Measurements from ENCODE around the gene HSD17B13. TPM values are rescaled to one million over a fixed set of nuclear protein-coding genes. Genes with fewer than 3 reads are reported as not detected.

The HSD17B13 gene
- total RNA-seq, 1 experiment from 2014 or later: not detected

DNA sequence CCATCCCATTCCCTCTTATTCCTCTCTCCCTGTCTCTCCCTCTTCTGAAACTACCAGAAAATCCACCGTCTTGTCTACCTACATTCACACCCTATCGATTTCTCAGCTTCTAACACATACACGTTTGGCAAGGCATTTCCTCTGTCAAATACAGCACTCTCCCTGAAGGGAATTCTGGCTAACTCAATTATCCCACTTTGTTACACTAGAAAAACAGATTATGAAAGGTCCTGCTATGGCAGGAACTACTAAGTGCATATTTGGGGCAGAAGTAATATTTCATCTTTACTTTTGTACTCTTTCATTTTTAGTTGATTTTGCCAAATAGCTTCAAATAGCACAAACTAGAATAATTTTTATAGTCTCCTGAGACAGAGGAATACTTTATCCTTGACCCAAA is 55.7 kb downstream of the HSD17B13 start:
- ATAC-seq (no peak), DNase-seq (ENCODE audit: low spot score) (no peak)
- no peak overlapping the region for H3K4me3 Mint-ChIP-seq
- CTCF ChIA-PET: no interaction called here
- H3K9me3 Mint-ChIP-seq: peaks cover 7% of the 10 kb centered on the region
- no peak overlapping the region for H3K27ac Mint-ChIP-seq
- no peaks in the 10 kb centered on the region; the same call in 1 of the 2 replicates for H3K27me3 Mint-ChIP-seq (ENCODE audit: low read depth)
- H3K4me1 Mint-ChIP-seq: peaks cover 8% of the 10 kb centered on the region; the same call in 1 of the 2 replicates
- TF ChIP-seq JAZF1 (CRISPR knock-in tag; IDR thresholded peaks at IDR 0.05): no peak
- TF ChIP-seq, protein P1, sequence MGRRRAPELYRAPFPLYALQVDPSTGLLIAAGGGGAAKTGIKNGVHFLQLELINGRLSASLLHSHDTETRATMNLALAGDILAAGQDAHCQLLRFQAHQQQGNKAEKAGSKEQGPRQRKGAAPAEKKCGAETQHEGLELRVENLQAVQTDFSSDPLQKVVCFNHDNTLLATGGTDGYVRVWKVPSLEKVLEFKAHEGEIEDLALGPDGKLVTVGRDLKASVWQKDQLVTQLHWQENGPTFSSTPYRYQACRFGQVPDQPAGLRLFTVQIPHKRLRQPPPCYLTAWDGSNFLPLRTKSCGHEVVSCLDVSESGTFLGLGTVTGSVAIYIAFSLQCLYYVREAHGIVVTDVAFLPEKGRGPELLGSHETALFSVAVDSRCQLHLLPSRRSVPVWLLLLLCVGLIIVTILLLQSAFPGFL (CRISPR knock-in tag; IDR thresholded peaks at IDR 0.05; ENCODE audit: borderline replicate concordance): no peak
- TF ChIP-seq ZNF232 (CRISPR knock-in tag; IDR thresholded peaks at IDR 0.05): no peak
- TF ChIP-seq, protein P2, sequence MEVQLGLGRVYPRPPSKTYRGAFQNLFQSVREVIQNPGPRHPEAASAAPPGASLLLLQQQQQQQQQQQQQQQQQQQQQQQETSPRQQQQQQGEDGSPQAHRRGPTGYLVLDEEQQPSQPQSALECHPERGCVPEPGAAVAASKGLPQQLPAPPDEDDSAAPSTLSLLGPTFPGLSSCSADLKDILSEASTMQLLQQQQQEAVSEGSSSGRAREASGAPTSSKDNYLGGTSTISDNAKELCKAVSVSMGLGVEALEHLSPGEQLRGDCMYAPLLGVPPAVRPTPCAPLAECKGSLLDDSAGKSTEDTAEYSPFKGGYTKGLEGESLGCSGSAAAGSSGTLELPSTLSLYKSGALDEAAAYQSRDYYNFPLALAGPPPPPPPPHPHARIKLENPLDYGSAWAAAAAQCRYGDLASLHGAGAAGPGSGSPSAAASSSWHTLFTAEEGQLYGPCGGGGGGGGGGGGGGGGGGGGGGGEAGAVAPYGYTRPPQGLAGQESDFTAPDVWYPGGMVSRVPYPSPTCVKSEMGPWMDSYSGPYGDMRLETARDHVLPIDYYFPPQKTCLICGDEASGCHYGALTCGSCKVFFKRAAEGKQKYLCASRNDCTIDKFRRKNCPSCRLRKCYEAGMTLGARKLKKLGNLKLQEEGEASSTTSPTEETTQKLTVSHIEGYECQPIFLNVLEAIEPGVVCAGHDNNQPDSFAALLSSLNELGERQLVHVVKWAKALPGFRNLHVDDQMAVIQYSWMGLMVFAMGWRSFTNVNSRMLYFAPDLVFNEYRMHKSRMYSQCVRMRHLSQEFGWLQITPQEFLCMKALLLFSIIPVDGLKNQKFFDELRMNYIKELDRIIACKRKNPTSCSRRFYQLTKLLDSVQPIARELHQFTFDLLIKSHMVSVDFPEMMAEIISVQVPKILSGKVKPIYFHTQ (CRISPR knock-in tag; IDR thresholded peaks at IDR 0.05): no peak
- TF ChIP-seq NR1H2 (CRISPR knock-in tag; IDR thresholded peaks at IDR 0.05): no peak
- TF ChIP-seq, protein P3, sequence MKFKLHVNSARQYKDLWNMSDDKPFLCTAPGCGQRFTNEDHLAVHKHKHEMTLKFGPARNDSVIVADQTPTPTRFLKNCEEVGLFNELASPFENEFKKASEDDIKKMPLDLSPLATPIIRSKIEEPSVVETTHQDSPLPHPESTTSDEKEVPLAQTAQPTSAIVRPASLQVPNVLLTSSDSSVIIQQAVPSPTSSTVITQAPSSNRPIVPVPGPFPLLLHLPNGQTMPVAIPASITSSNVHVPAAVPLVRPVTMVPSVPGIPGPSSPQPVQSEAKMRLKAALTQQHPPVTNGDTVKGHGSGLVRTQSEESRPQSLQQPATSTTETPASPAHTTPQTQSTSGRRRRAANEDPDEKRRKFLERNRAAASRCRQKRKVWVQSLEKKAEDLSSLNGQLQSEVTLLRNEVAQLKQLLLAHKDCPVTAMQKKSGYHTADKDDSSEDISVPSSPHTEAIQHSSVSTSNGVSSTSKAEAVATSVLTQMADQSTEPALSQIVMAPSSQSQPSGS (CRISPR knock-in tag; IDR thresholded peaks at IDR 0.05; ENCODE audit: borderline replicate concordance, low read depth): no peak
- TF ChIP-seq, protein P4, sequence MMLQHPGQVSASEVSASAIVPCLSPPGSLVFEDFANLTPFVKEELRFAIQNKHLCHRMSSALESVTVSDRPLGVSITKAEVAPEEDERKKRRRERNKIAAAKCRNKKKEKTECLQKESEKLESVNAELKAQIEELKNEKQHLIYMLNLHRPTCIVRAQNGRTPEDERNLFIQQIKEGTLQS (CRISPR knock-in tag; conservative IDR thresholded peaks at IDR 0.05): no peak
- no peak for TF ChIP-seq ZBTB21 (CRISPR knock-in tag; IDR thresholded peaks at IDR 0.05; ENCODE audit: borderline replicate concordance)
- no peak for TF ChIP-seq NFE2L1 (CRISPR knock-in tag; IDR thresholded peaks at IDR 0.05)
- TF ChIP-seq NR2C2 (CRISPR knock-in tag; IDR thresholded peaks at IDR 0.05): no peak
- TF ChIP-seq, protein P5, sequence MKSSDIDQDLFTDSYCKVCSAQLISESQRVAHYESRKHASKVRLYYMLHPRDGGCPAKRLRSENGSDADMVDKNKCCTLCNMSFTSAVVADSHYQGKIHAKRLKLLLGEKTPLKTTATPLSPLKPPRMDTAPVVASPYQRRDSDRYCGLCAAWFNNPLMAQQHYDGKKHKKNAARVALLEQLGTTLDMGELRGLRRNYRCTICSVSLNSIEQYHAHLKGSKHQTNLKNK (CRISPR knock-in tag; IDR thresholded peaks at IDR 0.05): no peak
- no peak for TF ChIP-seq NFYB (CRISPR knock-in tag; conservative IDR thresholded peaks at IDR 0.05; ENCODE audit: low read depth)
- TF ChIP-seq ZNF121 (CRISPR knock-in tag; IDR thresholded peaks at IDR 0.05): no peak
- no peak for TF ChIP-seq SOX15 (CRISPR knock-in tag; IDR thresholded peaks at IDR 0.05)
- no peak for TF ChIP-seq GTF2I (CRISPR knock-in tag; conservative IDR thresholded peaks at IDR 0.05)
- no peak for TF ChIP-seq FOXJ3 (CRISPR knock-in tag; IDR thresholded peaks at IDR 0.05; ENCODE audit: borderline replicate concordance)
- H3K36me3 Mint-ChIP-seq: peaks cover 4% of the 10 kb centered on the region
- POLR2A ChIA-PET: no interaction called here

DNA sequence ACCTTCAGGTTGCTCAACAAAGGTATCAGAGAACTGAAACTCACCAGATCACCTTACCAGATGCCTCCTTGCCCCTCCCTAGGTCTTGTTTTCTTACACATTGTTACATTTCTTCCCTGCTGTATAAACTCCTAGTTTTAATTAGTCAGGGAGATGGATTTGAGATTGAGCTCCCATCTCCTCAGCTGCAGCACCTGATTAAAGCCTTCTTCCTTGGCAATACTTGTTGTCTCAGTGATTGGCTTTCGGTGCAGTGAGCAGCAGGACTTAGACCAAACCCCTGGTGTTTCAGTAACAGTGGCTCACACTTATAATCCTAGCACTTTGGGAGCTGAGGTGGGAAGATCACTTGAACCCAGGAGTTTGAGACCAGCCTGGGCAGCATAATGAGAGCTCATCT is 59.8 kb downstream of the HSD17B13 start:
- TF ChIP-seq RELA (CRISPR knock-in tag; IDR thresholded peaks at IDR 0.05; ENCODE audit: borderline replicate concordance) (no peak), KAT7 (CRISPR knock-in tag; IDR thresholded peaks at IDR 0.05; ENCODE audit: borderline replicate concordance) (no peak), CREM (CRISPR knock-in tag; IDR thresholded peaks at IDR 0.05) (no peak), GTF2I (CRISPR knock-in tag; conservative IDR thresholded peaks at IDR 0.05) (no peak)
- TF ChIP-seq, protein P4 (CRISPR knock-in tag; conservative IDR thresholded peaks at IDR 0.05): no peak
- TF ChIP-seq, protein P6, sequence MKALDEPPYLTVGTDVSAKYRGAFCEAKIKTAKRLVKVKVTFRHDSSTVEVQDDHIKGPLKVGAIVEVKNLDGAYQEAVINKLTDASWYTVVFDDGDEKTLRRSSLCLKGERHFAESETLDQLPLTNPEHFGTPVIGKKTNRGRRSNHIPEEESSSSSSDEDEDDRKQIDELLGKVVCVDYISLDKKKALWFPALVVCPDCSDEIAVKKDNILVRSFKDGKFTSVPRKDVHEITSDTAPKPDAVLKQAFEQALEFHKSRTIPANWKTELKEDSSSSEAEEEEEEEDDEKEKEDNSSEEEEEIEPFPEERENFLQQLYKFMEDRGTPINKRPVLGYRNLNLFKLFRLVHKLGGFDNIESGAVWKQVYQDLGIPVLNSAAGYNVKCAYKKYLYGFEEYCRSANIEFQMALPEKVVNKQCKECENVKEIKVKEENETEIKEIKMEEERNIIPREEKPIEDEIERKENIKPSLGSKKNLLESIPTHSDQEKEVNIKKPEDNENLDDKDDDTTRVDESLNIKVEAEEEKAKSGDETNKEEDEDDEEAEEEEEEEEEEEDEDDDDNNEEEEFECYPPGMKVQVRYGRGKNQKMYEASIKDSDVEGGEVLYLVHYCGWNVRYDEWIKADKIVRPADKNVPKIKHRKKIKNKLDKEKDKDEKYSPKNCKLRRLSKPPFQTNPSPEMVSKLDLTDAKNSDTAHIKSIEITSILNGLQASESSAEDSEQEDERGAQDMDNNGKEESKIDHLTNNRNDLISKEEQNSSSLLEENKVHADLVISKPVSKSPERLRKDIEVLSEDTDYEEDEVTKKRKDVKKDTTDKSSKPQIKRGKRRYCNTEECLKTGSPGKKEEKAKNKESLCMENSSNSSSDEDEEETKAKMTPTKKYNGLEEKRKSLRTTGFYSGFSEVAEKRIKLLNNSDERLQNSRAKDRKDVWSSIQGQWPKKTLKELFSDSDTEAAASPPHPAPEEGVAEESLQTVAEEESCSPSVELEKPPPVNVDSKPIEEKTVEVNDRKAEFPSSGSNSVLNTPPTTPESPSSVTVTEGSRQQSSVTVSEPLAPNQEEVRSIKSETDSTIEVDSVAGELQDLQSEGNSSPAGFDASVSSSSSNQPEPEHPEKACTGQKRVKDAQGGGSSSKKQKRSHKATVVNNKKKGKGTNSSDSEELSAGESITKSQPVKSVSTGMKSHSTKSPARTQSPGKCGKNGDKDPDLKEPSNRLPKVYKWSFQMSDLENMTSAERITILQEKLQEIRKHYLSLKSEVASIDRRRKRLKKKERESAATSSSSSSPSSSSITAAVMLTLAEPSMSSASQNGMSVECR (CRISPR knock-in tag; IDR thresholded peaks at IDR 0.05; ENCODE audit: borderline replicate concordance): no peak
- no peak for ATAC-seq
- Mint-ChIP-seq H3K4me1 (no peaks in the 10 kb centered on the region), H3K27ac (no peak overlapping the region), H3K4me3 (no peak overlapping the region), H3K36me3 (peaks cover 4% of the 10 kb centered on the region), H3K9me3 (peaks cover 7% of the 10 kb centered on the region), H3K27me3 (ENCODE audit: low read depth) (no peaks in the 10 kb centered on the region; the same call in 1 of the 2 replicates)
- no peak for DNase-seq (ENCODE audit: low spot score)
- POLR2A ChIA-PET: no interaction called here
- CTCF ChIA-PET: no interaction called here

Data from WTC11 (cell line).